Activated CD4-positive, alpha-beta T cell treated with anti-CD3 and anti-CD28 coated beads, Interleukin-2, amount 50 U/mL, for 4 hours (primary cell): ENCODE results near the gene ARHGEF19.
"Not testable (repeated sequence)": the region's sequence is repeated elsewhere in the genome, so short reads cannot be mapped to it uniquely, and the experiment has no call there.

Experiments used
- DNase-seq, 2 experiments: peaks; one replicate each; pipeline ENCODE4 v3.0.0-alpha.2; 2020

The ARHGEF19 gene

GRCh38 chr1:16178596-16179497 lies 33.6 kb downstream of the ARHGEF19 start:
- no peak for DNase-seq

GRCh38 chr1:16177306-16177705 lies 35.1 kb downstream of the ARHGEF19 start:
- no peak for DNase-seq

- no peak for DNase-seq
Measured at GRCh38 chr1:16176653-16177052, 35.8 kb downstream of the ARHGEF19 start.

- DNase-seq, result no peak
Measured at GRCh38 chr1:16175610-16176553, 36.6 kb downstream of the ARHGEF19 start.

GRCh38 chr1:16174886-16175598 lies 37.4 kb downstream of the ARHGEF19 start:
- DNase-seq, result no peak

GRCh38 chr1:16174261-16174868 lies 38.1 kb downstream of the ARHGEF19 start:
- DNase-seq, result no peak

GRCh38 chr1:16173447-16174260 lies 38.8 kb downstream of the ARHGEF19 start:
- no peak for DNase-seq

- no peak for DNase-seq
Measured at GRCh38 chr1:16172964-16173446, 39.4 kb downstream of the ARHGEF19 start.

GRCh38 chr1:16172218-16172830 lies 40.1 kb downstream of the ARHGEF19 start:
- DNase-seq, result no peak

- DNase-seq, result no peak
Measured at GRCh38 chr1:16171314-16172151, 40.9 kb downstream of the ARHGEF19 start.

- no peak for DNase-seq
Measured at GRCh38 chr1:16170283-16170673, 42.2 kb downstream of the ARHGEF19 start.

- DNase-seq, result no peak
Measured at GRCh38 chr1:16168622-16169360, 43.7 kb downstream of the ARHGEF19 start.

- not testable (repeated sequence) for DNase-seq
Measured at GRCh38 chr1:16168144-16168495, 44.3 kb downstream of the ARHGEF19 start.

- DNase-seq, result peak; percentile 44 to 55
Measured at GRCh38 chr1:16167331-16168143, 44.9 kb downstream of the ARHGEF19 start.

GRCh38 chr1:16166117-16166516 lies 46.3 kb downstream of the ARHGEF19 start:
- DNase-seq, result no peak

- DNase-seq, result no peak
Measured at GRCh38 chr1:16165548-16165947, 46.9 kb downstream of the ARHGEF19 start.

- no peak for DNase-seq
Measured at GRCh38 chr1:16165073-16165364, 47.4 kb downstream of the ARHGEF19 start.

GRCh38 chr1:16164213-16165072 lies 48.0 kb downstream of the ARHGEF19 start:
- no peak for DNase-seq
